HG03558 (cell line): ENCODE measurements around the gene CDHR2.

Experiments
- ATAC-seq: cut with Tn5 transposase; IDR thresholded peaks from one replicate; pipeline ENCODE4 v1.9.1; 2021; ENCODE audit warnings: moderate number of reproducible peaks; ENCODE audit not compliant: unreplicated experiment; ENCODE audit errors: extremely low read depth

The CDHR2 gene

GRCh38 chr5:176528761-176529115 is 20.4 kb upstream of the CDHR2 start:
- ATAC-seq, result no peak

DNA sequence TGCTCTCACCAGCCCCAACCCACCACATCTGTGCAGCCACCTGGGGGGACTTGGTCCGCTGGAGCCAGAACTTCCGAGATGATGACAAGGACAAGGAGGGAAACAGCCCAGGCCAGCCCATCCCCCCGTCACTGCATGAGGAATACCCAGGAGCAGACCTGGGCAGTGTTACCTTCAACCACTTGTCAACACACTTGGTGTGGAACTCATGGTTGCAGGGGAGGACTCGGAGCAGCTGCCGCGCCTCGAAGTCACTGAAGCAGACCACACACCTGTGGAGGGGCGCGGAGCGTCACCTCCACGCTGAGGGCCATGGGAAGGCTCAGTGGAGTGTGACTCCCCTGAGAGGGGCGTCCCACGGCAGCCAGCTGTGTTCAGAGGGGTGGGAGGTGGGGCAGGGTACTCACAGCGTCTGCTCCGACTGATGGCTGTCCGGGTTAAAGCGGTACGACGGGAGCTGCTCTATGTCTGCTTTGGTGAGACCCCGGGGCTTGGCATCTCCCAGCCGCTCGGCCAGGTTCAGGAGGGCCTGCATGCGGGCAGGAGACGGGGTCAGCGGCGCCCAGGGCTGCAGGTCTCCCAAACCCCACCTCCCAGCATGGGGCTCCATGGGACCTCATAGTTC is 19.9 kb upstream of the CDHR2 start:
- no peak for ATAC-seq

GRCh38 chr5:176529741-176530141 is 19.4 kb upstream of the CDHR2 start:
- no peak for ATAC-seq

DNA sequence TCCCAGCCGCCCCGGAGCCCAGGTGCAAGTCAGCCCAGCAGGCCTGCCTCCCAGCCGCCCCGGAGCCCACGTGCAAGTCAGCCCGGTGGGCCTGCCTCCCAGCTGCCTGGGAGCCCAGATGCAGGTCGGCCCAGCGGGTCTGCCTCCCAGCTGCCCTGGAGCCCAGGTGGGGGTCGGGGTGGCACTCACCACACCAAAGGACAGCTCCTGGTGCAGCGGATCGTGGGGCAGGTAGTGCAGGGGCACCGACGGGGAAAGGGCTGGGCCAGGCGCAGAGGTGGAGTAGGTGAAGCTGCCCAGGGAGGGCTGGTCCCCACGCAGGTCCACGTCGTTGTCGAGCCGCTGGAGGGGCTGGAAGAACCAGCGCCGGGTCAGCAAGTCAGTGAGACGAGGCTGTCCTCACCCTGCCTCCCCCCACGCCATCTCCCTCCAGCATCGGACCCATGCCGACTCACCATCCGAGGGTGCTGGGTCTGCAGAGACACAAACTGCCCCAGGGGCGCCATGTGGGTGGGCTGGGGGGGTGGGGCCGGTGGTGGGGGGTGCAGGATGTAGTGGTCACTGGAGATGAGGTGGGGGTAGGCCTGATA is 18.7 kb upstream of the CDHR2 start:
- no peak for ATAC-seq

GRCh38 chr5:176530983-176531901 is 17.9 kb upstream of the CDHR2 start:
- no peak for ATAC-seq

DNA sequence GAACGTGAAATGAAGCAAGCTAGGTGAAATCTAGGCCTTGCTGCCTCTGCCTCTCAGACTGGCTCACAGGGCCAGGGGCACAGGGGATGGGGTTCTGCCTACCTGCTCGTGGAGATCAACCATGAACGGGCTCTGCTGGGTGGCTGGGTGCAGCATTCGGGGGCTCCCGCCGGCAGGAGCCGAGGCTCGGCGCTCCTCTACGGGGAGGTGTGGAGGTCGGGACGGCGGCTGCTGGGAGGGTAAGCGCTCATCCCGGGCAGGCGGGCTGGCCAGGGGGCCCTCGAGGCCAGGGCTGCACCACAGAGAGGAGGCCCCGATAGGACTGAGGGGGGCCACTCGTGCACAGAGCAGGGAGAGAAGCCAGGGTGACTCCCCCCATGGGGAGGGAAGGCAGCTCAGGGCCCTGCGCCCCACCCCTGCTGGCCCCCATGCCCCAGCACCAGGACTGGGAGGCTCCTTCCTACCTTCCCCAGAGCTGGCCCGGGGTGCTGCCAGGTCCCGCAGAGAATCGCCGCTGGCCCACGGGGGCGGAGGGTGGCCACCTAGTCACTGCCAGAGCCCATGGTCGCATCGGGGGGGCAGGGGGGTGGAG is 17.1 kb upstream of the CDHR2 start:
- ATAC-seq, result no peak

DNA sequence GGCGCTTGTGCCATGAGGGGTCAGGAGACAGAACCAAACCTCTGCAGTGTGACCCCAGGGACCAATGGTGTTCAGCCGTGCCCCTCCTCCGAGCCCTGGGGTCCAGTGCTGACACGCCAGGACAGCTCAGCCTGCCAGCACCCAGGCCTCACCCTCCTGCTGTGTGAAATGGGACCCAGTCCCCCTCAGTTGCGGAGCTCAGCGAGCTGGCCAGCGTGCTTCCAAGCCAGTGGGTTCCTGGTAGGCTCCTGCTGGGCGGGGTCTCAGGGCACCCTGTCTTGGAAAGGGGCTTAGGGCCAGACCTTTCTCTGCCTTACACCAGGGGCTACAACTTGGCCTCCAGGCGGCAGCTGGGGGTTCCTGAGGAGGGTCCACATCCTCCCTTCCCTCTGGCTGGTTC is 16.3 kb upstream of the CDHR2 start:
- no peak for ATAC-seq

GRCh38 chr5:176533390-176533789 is 15.8 kb upstream of the CDHR2 start:
- no peak for ATAC-seq

GRCh38 chr5:176533894-176534611 is 15.1 kb upstream of the CDHR2 start:
- no peak for ATAC-seq

- ATAC-seq, result no peak
Observed at GRCh38 chr5:176534640-176535039, 14.5 kb upstream of the CDHR2 start.

GRCh38 chr5:176535101-176535663 is 14.0 kb upstream of the CDHR2 start:
- ATAC-seq, result no peak

DNA sequence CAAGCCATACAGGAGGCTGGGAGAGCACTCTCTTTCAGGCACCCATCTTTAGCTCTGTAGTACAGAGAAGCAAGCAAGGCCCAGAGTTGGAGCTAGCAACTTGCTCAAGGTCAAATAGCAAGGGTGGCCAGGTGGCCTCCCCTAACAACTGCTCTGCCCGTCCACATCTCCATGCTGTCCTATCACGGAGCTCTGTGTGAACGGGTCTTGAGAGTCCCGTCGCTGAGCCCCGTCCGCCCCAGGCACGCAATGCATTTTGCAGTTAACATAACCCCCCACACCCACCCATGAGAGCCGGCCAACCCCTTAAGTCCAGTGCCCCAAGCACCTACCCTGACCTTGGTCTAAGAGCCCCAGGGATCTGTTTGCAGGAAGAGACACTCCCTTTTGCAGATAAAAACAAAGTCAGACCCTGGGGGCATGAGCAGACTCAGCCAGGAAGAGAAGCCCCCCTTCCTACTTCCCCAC is 13.4 kb upstream of the CDHR2 start:
- ATAC-seq, result no peak

DNA sequence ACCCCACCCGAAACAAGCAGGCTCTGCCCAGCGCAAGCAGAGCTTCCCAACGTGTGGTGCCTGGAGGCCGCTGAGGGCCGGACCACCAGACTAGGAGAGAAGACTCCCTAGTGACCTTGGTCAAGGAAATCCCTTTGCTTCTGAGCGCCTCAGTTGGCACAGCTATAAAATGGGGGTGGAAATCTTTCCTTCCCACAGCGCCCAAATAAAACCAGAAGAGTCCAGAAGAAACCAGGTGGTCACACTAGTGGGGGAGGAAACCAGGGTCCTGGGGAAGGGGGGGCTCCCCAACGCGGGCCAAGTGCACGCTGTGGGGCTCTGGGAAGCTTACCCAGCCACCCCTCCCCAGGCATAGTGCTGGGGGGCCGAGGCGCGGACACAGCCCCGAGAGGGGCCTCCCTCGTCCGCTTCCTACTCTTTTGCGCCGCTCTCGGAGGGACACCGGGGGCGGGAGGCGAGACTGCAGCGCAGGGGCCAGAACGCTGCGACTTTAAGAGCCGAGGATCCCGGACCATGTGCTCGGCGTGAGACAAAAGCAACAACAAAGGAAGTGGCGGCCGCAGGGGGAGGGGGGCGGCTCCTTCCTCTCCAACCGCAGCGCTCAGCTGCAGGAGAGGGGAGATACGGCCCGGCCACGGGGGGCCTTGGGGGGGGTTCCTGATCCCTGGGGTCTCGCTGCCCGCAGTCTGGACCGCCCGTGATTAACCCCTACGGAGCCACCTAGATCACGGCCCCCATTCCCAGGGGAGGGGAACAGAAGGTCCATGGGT is 12.8 kb upstream of the CDHR2 start:
- ATAC-seq, result no peak

- ATAC-seq, result peak; percentile 27
Observed at GRCh38 chr5:176536902-176537553, 12.1 kb upstream of the CDHR2 start, which contains the start of gene RNF44. Gene RNF44 (minus strand): TSS chr5:176537402. CDS start chr5:176532472, 4,930 bp downstream.

DNA sequence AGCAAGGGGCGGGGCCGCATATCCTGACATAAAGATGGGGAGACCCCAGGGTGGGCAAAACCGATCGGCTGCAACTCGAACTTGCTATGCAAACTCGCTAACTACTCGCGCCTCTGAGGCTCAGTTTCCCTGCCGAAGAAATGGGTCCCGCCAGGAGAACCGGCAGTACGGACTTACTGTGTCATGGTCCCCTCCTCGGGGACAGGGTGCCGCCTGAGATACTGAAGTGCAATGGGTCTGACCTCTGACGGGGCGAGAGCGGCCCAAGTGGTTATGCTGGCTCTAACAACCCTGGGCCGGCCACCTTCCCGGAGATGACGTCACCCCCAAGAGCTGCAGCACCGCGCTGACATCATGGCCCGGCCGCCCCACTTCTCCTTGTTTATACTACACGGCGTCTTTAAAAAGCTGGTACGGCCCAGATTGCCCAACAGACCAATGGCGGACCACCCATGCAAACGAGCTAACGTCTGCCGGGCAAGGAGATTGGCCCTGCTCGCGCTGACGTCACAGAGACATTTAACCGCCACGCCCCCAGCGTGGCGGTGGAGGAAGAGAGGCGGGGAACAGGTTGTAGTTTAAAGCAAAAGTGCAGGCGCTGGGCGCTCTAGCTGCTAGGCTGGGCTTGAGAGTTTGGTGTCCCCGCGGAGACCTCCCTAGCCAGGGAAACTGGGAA is 11.4 kb upstream of the CDHR2 start:
- ATAC-seq, result peak; percentile 43

GRCh38 chr5:176538230-176538988 is 10.7 kb upstream of the CDHR2 start:
- no peak for ATAC-seq

GRCh38 chr5:176538989-176539384 is 10.2 kb upstream of the CDHR2 start:
- no peak for ATAC-seq
